ENCODE results near the gene ST7.

ST7 gene

DNA sequence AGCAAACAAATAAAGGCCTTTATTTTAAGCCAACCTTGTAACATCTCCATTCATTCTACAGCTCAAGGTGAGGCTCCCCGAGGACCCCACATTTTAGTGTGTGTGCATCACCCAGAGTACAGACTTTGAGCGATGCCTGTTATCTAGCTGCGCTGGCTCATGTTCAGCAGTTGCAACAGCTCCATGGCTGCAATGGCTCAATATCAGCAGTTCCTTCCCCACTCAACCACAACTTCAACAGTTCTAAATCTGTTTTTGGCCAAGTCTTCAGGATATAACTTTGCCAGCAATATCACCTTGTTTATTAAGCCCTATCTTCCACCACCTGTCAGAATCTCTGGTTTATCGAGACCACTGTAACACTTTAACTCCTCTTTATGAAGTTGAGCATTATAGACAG is 273.8 kb downstream of the ST7 start:
- in situ Hi-C loops (cut with MboI; ENCODE audit: low sequenced_read_pairs, unreplicated experiment) = no loop called here
- TF ChIP-seq, protein P1, sequence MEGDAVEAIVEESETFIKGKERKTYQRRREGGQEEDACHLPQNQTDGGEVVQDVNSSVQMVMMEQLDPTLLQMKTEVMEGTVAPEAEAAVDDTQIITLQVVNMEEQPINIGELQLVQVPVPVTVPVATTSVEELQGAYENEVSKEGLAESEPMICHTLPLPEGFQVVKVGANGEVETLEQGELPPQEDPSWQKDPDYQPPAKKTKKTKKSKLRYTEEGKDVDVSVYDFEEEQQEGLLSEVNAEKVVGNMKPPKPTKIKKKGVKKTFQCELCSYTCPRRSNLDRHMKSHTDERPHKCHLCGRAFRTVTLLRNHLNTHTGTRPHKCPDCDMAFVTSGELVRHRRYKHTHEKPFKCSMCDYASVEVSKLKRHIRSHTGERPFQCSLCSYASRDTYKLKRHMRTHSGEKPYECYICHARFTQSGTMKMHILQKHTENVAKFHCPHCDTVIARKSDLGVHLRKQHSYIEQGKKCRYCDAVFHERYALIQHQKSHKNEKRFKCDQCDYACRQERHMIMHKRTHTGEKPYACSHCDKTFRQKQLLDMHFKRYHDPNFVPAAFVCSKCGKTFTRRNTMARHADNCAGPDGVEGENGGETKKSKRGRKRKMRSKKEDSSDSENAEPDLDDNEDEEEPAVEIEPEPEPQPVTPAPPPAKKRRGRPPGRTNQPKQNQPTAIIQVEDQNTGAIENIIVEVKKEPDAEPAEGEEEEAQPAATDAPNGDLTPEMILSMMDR (IDR thresholded peaks at IDR 0.05; ENCODE audit: borderline replicate concordance, control extremely low read depth, extremely low read depth, insufficient read depth, missing control alignments) = no peak
- DNase-seq (ENCODE audit: low spot score) = no peak

DNA sequence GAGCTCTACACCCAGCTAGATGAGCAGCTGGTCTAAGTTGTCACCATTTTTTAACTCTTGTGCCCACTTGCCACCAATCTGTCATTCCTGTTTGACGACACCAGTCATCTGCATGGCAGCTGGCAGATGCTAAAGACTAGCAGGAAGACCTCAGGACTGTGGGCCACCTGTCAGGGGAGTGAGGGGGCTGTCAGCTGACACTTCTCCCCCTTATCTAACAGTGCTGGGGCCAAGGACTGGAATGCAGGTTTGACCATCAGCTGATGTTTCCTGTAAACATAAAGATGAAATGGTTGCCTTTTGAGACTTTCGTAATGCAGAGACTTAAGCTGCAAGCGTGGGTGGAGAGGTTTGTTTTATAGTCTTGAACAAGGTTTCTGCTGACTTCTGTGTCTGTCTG is 276.0 kb downstream of the ST7 start:
- no peak for DNase-seq (ENCODE audit: low spot score)
- TF ChIP-seq, protein P1 (IDR thresholded peaks at IDR 0.05; ENCODE audit: borderline replicate concordance, control extremely low read depth, extremely low read depth, insufficient read depth, missing control alignments) = no peak
- in situ Hi-C loops (cut with MboI; ENCODE audit: low sequenced_read_pairs, unreplicated experiment) = no loop called here

DNA sequence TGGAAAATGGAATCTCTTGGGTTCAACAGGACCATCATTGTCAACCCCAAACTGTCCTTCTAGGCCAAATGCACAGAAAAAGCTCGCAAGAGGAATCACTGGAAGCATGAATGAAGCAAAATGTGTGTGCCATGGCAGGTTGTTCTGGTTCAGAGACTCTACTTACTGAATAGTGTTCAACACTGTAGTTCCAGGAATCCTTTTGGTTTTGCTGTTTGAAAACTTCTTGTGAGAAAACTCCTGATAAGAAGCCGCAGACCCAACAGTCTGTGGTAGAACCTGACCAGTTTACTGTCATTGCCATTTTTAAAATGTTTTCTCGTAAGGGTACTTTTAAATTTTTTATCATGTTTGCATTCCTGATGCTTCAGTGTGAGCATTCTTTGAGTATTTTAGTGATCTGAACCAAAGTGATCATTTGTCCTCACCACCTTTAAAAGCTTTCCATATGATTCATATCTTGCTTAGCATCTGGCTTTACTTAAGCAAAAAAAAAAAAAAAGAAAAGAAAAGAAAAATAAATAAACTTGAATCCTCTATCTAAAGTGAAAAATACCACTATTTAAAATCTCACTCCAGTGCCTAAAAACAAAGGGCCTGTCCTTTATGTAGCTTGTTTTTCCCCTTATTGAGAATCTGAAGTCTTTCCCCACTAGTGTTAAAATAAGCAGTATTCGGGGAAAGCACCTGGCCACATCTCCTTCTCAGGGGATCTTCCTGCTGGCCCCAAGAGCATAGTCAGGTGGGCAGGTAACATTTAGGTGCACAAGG is 277.2 kb downstream of the ST7 start:
- in situ Hi-C loops (cut with MboI; ENCODE audit: low sequenced_read_pairs, unreplicated experiment) = no loop called here
- peak; percentile 44 for DNase-seq (ENCODE audit: low spot score)
- TF ChIP-seq, protein P1 (IDR thresholded peaks at IDR 0.05; ENCODE audit: borderline replicate concordance, control extremely low read depth, extremely low read depth, insufficient read depth, missing control alignments) = no peak

DNA sequence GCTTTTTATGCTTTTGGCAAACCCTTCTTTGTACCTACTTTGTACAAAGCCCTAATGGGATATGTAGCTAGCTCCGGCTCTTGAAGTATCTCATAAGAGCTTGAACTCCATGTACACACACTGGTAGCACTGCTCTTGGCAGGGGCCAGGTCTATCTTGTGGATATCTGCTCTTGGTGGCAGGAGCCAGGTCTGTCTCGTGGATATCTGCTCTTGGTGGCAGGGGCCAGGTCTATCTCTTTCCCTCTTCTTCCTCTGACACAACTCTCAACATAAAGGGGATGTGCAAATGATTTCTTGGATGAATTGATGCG is 277.7 kb downstream of the ST7 start:
- DNase-seq (ENCODE audit: low spot score) = no peak
- TF ChIP-seq, protein P1 (IDR thresholded peaks at IDR 0.05; ENCODE audit: borderline replicate concordance, control extremely low read depth, extremely low read depth, insufficient read depth, missing control alignments) = no peak
- in situ Hi-C loops (cut with MboI; ENCODE audit: low sequenced_read_pairs, unreplicated experiment) = no loop called here

DNA sequence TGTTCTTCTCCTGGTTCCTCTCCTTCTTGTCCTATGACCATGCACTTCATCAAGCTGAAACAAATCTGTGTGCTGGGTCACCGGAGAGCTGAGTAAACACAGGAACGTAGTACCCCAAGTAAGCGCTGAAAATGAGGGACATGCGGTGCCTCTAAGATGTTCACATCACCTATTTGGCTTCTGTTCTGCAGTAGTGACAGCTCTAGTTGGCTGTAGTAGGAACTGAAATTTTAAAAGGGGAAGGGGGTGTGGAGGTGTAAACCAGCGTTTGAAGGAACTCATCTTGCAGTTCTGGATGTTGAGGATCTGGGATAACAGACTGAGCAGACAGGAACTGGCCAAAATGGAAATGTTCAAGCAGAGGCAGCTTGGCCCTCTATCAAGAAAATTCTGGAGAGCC is 284.3 kb downstream of the ST7 start:
- TF ChIP-seq, protein P1 (IDR thresholded peaks at IDR 0.05; ENCODE audit: borderline replicate concordance, control extremely low read depth, extremely low read depth, insufficient read depth, missing control alignments) = no peak
- in situ Hi-C loops (cut with MboI; ENCODE audit: low sequenced_read_pairs, unreplicated experiment) = no loop called here
- DNase-seq (ENCODE audit: low spot score) = peak; percentile 44

DNA sequence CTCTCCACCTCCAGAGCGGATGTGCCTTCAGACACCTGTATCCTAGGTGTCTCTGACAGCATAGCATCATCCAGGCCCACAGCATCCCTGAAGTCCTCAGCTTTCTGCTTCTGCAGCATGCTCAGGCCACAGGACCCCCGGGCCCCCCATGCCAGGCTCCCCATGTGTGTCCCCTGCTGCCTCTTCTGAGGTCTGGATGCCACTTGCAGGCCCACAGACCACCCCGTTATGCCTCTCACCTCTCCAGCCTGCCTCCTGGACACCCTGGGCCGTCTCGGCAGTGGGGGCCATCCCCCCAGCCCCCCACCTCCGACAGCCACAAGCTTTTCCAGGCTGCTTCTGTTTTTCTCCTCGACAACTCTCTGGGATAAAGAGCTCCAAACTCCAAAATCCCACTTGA is 285.2 kb downstream of the ST7 start:
- in situ Hi-C loops (cut with MboI; ENCODE audit: low sequenced_read_pairs, unreplicated experiment) = no loop called here
- DNase-seq (ENCODE audit: low spot score) = no peak
- TF ChIP-seq, protein P1 (IDR thresholded peaks at IDR 0.05; ENCODE audit: borderline replicate concordance, control extremely low read depth, extremely low read depth, insufficient read depth, missing control alignments) = no peak
